Fibroblast of skin of back (primary cell): Measurements from ENCODE around the gene MCHR2. TPM values are rescaled to one million over a fixed set of nuclear protein-coding genes. Genes with fewer than 3 reads are reported as not detected.
A peak's percentile ranks its signal among the peaks of the same experiment; 100 is the strongest.
"Not testable (repeated sequence)": the region's sequence is repeated elsewhere in the genome, so short reads cannot be mapped to it uniquely, and the experiment has no call there.

Experiments
- DNase-seq: peaks from one replicate; pipeline ENCODE4 v3.0.0-alpha.2; 2013
- polyA plus RNA-seq, 2 experiments: library from polyadenylated mRNA; unstranded; fragments of 120-200 nt; gene quantifications; one replicate each; pipeline ENCODE4 v1.2.1, GENCODE V29; 2013; ENCODE audit not compliant: insufficient read length in 2 of 2

MCHR2 gene, protein sequence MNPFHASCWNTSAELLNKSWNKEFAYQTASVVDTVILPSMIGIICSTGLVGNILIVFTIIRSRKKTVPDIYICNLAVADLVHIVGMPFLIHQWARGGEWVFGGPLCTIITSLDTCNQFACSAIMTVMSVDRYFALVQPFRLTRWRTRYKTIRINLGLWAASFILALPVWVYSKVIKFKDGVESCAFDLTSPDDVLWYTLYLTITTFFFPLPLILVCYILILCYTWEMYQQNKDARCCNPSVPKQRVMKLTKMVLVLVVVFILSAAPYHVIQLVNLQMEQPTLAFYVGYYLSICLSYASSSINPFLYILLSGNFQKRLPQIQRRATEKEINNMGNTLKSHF
- not detected for polyA plus RNA-seq (2013, experiment 1 of 2; ENCODE audit: insufficient read length)
- not detected for polyA plus RNA-seq (2013, experiment 2 of 2; ENCODE audit: insufficient read length)

GRCh38 chr6:99993533-99994251 lies at the start of gene MCHR2:
Gene MCHR2, minus strand, starts transcription at chr6:99994223. Its CDS starts 38,076 bp downstream, at chr6:99956147.
- no peak for DNase-seq

DNA sequence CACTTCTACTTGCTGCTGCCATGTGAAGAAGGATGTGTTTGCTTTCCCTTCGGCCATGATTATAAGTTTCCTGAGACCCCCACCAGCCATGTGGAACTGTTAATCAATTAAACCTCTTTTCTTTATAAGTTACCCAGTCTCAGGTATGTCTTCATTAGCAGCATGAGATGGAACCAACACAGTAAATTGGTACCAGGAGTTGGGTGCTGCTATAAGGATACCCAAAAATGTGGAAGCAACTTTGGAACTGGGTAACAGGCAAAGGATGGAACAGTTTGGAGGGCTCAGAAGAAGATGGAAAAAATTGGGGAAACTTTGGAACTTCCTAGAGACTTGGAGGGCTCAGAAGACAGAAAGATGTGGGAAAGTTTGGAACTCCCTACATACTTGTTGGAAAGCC lies 44.5 kb upstream of the MCHR2 start:
- DNase-seq: not testable (repeated sequence)

GRCh38 chr6:100035873-100036653 lies 42.0 kb upstream of the MCHR2 start:
- DNase-seq: no peak

GRCh38 chr6:100023798-100024197 lies 29.8 kb upstream of the MCHR2 start:
- DNase-seq: peak; percentile 3

GRCh38 chr6:100022847-100023246 lies 28.8 kb upstream of the MCHR2 start:
- DNase-seq: no peak

DNA sequence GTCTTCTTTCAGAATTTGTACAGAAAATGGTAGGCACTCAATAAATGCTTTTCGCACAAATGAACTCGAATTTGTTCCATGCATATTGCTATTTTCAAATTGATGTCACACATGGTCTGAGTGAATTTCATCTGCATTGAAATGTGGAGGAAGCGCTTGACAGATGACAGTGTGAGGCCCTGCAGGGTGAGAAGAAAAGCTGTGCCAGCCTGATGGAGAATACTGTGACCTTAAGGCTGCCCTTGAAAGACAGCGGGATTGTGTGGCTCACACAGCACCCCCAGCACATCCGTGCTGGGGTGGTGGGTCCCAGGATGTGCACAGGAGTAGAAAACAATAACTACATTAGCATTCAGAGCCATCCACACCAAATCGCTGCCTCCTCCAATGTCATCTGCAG lies 14.8 kb upstream of the MCHR2 start:
- DNase-seq: no peak

DNA sequence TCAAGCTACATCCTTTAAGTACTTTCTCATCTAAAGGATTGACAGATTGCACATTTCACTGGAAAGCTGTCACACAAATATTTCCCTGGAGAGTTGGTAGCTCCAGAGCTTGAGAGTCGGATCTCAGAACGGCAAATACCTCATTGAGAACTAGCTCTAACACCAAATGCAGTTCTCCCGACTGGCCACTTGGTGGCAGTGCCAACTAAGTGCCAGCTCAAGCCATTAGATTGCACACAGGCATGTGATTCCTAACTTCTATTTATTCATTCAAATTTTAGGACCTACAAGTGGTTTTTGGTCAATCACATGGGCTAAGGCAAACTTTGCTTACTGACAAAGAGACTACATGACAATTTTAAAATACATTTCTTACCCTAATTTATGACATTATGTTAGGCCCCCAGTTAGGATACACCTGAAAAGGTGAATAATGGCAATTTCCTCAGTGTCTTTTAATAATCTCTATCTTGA lies 7.9 kb upstream of the MCHR2 start:
- DNase-seq: peak; percentile 65

GRCh38 chr6:99997141-99997540 lies 3.1 kb upstream of the MCHR2 start:
- no peak for DNase-seq

DNA sequence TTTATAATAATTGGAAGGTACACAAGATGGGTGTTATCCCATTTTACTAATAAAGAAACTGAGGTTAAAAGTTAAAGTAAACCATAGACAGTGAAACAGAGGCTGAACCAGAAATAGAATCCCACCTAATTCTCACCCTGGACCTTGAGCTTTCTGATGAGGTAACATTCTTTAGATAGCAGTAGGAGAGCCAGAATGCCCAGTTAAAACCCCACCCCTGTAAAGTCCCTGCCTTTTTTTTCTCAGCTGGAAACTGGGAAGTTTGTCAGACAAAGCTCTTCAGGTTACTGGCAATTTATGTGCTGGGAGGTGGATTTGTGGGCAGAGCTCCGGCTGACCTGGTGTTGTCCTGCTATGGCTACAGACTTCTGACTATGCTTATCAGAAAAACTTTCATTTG lies 1.9 kb upstream of the MCHR2 start:
- DNase-seq: no peak

DNA sequence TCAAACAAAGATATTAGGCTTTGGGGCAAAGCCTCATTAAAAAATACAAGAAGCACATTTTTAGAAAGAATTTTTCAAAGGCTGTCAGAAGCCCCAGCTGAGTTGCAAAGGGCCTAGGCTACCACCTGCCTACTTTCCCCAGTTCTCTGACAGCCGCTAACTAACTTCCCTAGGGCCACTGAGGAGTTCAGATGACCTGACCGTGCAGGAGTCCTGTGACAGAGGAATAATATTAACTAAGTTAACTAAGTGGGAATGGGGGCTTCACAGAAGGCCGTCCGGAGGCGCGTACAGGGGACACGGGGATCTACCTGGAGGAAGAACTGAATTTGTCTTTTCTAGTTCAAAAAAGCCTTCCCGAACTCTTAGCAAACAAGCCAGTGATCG lies 884 bp downstream of the MCHR2 start:
- no peak for DNase-seq

DNA sequence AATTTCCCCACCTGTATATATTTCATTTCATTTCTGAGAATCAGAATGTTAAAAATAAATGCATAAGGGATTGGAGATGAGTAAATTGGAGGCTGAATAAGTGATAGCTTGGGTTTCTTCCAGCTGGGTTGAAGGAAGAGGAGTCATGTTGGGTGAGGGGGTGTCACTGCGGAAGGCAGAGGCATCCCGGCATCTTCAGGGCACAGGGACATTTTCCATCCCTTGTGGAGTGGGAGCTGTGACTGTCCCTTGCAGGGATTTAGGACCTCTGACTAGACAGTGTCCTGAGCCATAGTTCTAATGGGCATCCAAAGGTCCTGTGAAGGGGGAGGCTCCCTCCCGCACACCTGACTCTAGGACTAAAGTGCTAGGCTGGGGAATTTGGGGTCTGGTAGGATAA lies 2.1 kb downstream of the MCHR2 start:
- no peak for DNase-seq

DNA sequence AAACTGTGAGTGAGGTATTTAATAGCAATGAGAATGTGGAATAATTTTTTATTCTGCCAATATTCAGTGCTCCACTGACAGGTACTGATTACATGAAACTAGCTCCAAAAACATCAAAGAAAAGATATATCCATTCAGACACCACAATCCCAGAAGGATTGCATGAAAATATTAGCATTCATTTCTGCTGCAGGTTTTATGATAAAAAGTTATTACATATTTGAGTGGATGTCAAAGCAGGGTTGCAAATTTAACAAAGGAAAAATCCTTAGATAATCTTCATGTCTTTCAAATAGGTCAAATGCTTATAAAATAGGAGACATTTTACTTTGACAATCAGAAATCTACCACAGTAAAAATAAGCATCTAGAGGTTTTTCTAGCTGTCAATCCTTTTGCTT lies 13.3 kb downstream of the MCHR2 start:
- no peak for DNase-seq

DNA sequence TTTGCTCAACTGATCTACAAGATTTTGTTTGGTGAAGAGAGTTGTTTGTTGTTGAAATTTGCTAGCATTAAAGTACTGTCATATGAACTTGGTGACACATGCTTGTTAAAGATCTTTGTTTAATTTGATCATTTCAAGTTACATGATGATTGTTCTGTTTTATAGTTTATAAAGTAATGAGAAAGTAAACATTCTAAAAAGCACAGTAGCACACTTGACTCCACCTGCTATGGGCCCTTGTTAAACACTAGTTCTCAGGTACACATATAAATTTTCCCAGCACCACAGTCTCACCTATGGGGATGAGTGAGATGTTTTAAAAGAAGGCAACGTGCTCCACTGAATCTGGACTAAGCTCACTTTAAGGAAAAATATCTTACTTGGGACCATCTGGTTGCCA lies 14.1 kb downstream of the MCHR2 start:
- DNase-seq: no peak

- no peak for DNase-seq
Observed at GRCh38 chr6:99967052-99967451, 27.0 kb downstream of the MCHR2 start.

DNA sequence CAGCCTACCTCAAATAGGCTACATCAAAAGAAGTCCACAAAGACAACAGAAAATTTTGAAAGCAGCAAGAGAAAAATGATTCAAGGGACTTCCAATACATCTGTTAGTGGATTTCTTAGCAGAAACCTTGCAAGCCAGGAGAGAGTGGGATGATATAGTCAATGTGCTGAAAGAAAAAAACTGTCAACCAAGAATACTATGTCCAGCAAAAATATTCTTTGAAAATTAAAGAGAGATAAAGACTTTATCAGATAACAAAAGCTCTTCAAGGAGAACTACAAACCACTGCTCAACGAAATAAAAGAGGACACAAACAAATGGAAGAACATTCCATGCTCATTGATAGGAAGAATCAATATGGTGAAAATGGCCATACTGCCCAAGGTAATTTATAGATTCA lies 34.0 kb downstream of the MCHR2 start:
- no peak for DNase-seq

DNA sequence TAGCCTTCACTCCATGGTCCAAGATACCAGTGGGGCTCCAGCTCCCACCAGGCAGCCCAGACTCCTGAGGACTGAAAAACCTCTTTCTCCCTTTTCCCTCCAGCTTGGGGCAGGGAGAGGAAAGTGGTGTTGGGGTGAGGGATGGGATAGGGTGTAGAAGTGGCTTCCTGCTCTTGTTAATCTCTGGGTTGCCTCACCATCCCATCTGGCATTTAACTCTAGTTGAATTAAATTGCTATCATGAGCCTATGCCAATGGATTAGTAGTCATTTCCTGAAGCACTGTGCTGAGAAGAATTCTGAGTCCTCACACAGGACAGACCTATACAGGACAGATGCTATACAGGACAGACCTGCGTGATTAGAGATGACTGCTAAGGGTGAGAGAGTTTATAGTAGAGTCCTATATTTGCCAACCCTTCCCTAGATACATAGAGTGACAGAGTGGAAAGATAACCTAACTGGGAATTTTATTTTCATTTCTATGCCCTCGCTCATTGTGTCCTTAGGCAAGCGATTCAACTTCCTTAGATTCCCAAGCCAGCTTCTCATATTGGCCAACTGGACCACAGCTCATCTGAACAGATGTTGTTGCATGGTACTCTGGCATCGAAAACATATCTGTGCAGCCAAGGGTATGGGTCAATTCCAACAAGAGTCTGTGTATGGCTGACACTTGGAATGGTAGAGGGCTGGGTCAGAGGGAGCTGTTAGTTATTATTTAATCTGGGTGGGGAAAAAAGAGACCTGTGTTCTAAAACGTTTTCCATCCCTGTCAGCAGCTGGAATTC lies 42.8 kb downstream of the MCHR2 start:
- no peak for DNase-seq

GRCh38 chr6:99946005-99946404 lies 48.0 kb downstream of the MCHR2 start:
- no peak for DNase-seq

DNA sequence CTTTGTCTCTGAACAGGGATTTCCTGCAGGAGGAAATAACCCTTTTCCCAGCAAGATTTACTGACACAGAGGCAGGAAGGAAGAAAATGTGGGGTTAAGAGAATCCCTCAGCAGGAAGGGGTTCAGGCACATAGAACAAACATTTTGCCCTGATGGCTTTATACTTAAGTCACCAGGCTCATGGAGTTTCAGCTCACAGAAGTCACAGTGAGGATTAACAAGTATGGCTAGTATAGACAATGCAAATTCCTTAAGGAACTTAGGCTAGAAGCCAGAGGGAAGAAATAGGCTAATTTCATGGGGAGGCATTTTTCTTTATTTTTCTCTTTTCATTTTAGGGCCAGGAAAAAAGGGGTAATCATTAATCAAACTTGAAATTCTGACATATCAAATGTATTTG lies 50.2 kb downstream of the MCHR2 start:
- DNase-seq: no peak

GRCh38 chr6:99940582-99940981 lies 53.4 kb downstream of the MCHR2 start:
- DNase-seq: no peak

DNA sequence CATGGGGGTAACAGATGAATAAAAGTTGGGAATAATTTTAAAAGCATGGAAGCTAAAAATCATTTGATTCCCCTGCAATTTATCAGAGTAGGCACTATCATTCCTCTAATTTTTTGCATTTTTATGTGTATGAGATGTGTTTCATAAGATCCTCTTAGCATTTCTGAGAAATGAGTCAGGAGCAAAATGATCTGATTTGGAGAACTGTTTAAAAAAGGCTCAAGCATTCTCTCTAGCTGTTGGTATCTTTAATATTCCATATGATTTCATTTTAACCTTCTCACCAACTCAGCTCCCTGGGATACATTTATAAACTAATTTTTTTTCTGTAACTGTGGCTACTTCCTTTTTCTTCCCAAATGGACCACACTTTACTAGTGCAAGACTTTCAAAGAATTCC lies 60.9 kb downstream of the MCHR2 start:
- DNase-seq: peak; percentile 93

DNA sequence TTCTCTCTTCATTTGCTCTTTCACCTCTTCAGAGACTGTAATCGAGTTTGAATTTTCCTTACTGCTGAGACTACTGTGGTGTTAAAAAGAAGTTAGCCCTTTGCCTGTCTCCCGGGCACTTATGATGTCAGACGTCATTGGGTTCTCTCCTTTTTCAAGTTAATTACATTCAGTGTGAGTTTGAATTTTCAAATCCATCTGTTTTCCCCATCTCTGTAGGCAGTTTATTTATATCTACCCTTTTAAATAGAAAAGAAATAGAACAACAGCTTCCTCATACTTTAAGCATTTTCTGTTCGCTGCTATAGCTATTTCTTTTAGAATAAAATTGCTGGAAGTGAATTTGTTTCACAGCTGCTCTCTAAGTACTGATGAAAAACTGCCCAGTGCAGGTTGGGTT lies 81.4 kb downstream of the MCHR2 start:
- no peak for DNase-seq
